Gastrocnemius medialis (tissue), 4 donors: ENCODE measurements around the gene PCGF1. TPM values are rescaled to one million over a fixed set of nuclear protein-coding genes. Genes with fewer than 3 reads are reported as not detected.
"Not testable (repeated sequence)": the region's sequence is repeated elsewhere in the genome, so short reads cannot be mapped to it uniquely, and the experiment has no call there.

ENCODE experiments used
- ATAC-seq, 2 donors: fragments of 150-250 bp; one replicate each; pipeline ENCODE4 v1.9.1; 2016
- DNase-seq, 2 donors: peaks; one replicate each; pipeline ENCODE4 v3.0.0-alpha.2; 2019
- H3K27ac ChIP-seq, 4 donors: fragments of 200-600 bp; sonication (generic); 1 replicate in 1 of 4; 2 replicates in 3 of 4; pipeline ENCODE4 v1.5.1; 2016 to 2018; ENCODE audit warnings: mild to moderate bottlenecking in 2 of 4, moderate library complexity in 1 of 4
- H3K27me3 ChIP-seq, 3 donors: fragments of 200-600 bp; sonication (generic) in 2 of 3; 1 replicate in 1 of 3; 2 replicates in 2 of 3; pipeline versions ENCODE4 v1.5.1 to v1.6.0; 2016 to 2019; ENCODE audit warnings: mild to moderate bottlenecking in 1 of 3, moderate library complexity in 1 of 3
- H3K36me3 ChIP-seq, 2 donors: fragments of 200-600 bp; sonication (generic) in 1 of 2; one replicate each; pipeline ENCODE4 v1.5.1; 2017 to 2018
- H3K4me1 ChIP-seq, 2 donors: fragments of 200-600 bp; sonication (generic) in 1 of 2; one replicate each; pipeline ENCODE4 v1.5.1; 2016 to 2017; ENCODE audit warnings: mild to moderate bottlenecking in 2 of 2
- H3K4me3 ChIP-seq, 4 donors: fragments of 200-600 bp; sonication (generic) in 3 of 4; 1 replicate in 1 of 4; 2 replicates in 3 of 4; pipeline ENCODE4 v1.5.1; 2016 to 2019; ENCODE audit warnings: mild to moderate bottlenecking in 2 of 4
- H3K9me3 ChIP-seq, 3 donors: fragments of 200-600 bp; sonication (generic) in 2 of 3; 1 replicate in 1 of 3; 2 replicates in 2 of 3; pipeline ENCODE4 v1.5.1; 2016 to 2019
- POLR2A ChIP-seq, 2 donors: fragments of 450-650 bp; IDR thresholded peaks; one replicate each; pipeline ENCODE4 v1.6.1; 2017; ENCODE audit warnings: antibody characterized with exemption in 2 of 2, mild to moderate bottlenecking in 2 of 2, moderate library complexity in 2 of 2
- in situ Hi-C, 4 donors: fragments of 200-750 bp; cut with MboI; loops; one replicate each; pipeline versions ENCODE4 v1.15.0 to v1.8.0; 2017; ENCODE audit warnings: low sequenced_read_pairs in 4 of 4
- intact Hi-C: fragments of 100-400 bp; cut with DNase I; formaldehyde crosslinking; loops from one replicate; pipeline ENCODE4 v1.15.1; 2023; ENCODE audit warnings: low total_unique reads
- total RNA-seq, 4 donors: library from RNA; depleted of rRNA; stranded (reverse); fragments of >200 nt; gene quantifications; one replicate each; pipeline versions ENCODE4 v1.1.0 to v1.2.3, GENCODE V29; 2016
- TF ChIP-seq, protein P1 (sequence below), 5 experiments: fragments of 450-650 bp in 3 of 5; fragments of 200-600 bp in 2 of 5; sonication (generic) in 2 of 5; IDR thresholded peaks in 4 of 5; conservative IDR thresholded peaks in 1 of 5; 1 replicate in 4 of 5; 2 replicates in 1 of 5; pipeline ENCODE4 v1.5.1; 2016 to 2019; ENCODE audit warnings: antibody characterized with exemption in 5 of 5, mild to moderate bottlenecking in 3 of 5, moderate library complexity in 3 of 5

Gene PCGF1
- total RNA-seq, 4 donors from 2014 or later, result 14.2 to 23.6 (median 20.0) TPM

DNA sequence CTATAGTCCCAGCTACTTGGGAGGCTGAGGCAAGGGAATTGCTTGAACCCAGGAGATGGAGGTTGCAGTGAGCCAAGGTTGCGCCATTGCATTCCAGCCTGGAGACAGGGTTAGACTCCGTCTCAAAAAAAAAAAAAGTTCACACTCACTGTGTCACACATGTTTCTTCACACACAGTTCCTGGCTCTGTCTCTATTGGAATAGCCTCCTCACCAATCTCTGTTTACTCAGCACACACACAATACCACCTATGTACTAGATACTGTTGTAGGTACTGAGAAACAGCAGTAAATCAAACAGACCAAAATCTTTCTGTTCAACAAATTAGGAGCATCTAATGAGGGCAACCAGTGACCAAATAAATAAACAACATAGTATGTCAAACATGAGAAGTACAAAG is 21.4 kb downstream of the PCGF1 start:
- no peak for TF ChIP-seq POLR2A (IDR thresholded peaks at IDR 0.05)
- TF ChIP-seq, protein P1, sequence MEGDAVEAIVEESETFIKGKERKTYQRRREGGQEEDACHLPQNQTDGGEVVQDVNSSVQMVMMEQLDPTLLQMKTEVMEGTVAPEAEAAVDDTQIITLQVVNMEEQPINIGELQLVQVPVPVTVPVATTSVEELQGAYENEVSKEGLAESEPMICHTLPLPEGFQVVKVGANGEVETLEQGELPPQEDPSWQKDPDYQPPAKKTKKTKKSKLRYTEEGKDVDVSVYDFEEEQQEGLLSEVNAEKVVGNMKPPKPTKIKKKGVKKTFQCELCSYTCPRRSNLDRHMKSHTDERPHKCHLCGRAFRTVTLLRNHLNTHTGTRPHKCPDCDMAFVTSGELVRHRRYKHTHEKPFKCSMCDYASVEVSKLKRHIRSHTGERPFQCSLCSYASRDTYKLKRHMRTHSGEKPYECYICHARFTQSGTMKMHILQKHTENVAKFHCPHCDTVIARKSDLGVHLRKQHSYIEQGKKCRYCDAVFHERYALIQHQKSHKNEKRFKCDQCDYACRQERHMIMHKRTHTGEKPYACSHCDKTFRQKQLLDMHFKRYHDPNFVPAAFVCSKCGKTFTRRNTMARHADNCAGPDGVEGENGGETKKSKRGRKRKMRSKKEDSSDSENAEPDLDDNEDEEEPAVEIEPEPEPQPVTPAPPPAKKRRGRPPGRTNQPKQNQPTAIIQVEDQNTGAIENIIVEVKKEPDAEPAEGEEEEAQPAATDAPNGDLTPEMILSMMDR (IDR thresholded peaks at IDR 0.05 in 4 of 5, conservative IDR thresholded peaks at IDR 0.05 in 1 of 5), result no peak
- H3K36me3 ChIP-seq, result peaks cover 0 to 28% of the 10 kb centered on the region in 2 donors
- no peak overlapping the region for H3K27ac ChIP-seq
- intact Hi-C loops (no loop called here), in situ Hi-C loops (loop anchor here in 3 of 4 donors (5.0 to 10.0 kb wide), 2 partner anchors 96 to 99 kb away; no protein-coding TSS in a partner anchor)
- no peak overlapping the region for H3K4me3 ChIP-seq
- peaks cover 17 to 18% of the 10 kb centered on the region in 2 donors for H3K4me1 ChIP-seq
- H3K27me3 ChIP-seq, result no peaks in the 10 kb centered on the region
- DNase-seq (no peak), ATAC-seq (no peak)
- H3K9me3 ChIP-seq, result no peaks in the 10 kb centered on the region

DNA sequence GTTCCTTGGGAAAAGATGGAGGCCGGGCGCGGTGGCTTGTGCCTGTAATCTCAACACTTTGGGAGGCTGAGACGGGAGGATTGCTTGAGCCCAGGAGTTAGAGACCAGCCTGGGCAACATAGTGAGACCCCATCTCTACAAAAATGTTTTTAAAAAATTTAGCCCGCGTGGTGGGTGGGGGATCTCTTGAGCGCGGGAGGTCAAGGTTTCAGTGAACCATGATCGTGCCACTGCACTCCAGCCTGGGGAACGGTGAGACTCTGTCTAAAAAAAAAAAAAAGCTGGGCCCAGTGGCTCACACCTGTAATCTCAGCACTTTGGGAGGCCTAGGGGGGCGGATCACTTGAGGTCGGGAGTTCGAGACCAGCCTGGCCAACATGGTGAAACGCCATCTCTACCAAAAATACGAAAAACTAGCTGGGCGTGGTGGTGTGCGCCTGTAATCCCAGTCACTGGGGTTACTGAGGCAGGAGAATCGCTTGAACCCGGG is 23.8 kb downstream of the PCGF1 start:
- intact Hi-C loops, result loop anchor here (1.0 to 2.0 kb wide), 5 partner anchors 24 to 747 kb away; partner anchors contain the start of genes INO80B, PCGF1, SEMA4F and TPRKB
- H3K36me3 ChIP-seq, result peaks cover 0 to 33% of the 10 kb centered on the region in 2 donors

DNA sequence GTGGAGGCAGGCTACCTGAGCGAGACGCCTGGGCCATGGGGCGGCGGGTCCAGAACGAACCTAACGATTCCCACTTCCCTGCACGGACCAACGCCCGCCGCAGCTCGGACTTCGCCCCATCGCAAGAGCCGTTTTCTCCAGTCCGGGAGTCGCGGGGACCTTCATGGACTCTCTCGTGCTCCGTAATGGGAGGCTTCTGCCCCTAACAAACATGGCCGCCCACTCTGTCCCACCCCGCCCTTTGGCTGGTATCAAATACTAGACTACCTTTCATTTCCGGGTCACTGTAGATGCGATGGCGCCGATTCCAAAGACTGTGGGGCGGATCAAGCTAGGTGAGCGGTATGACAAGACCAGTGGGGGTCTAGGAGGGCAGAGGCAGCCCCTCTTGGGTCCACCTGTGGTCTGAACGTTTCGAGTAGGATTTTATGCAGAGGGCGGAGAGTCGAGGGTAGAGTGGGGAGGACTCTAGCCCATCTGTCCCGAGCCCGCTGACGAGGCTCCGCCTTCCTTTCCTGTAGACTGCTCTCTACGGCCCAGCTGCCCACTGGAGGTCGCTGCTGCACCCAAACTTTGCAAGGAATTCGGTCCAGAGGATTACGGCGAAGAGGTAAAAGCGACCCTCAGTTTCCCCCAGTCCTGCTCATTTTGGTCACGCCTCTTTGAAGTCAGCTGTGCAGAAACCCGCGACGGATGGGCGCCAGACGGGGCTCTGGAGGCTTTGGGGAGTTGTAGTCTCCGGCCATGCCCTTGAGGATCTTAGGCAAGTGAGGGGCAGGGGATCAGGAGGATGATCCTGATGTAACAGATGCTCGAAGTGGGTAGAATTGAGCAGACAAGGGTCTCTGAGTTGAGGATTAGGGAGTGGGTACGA is 24.5 kb downstream of the PCGF1 start, which contains the start of the genes CCDC142 and TTC31:
TSS of gene CCDC142 (minus strand) at position 198 of the 874 bp plus-strand sequence. CDS start at position 37, 161 bp downstream.
TSS of gene TTC31 (plus strand) at position 281 of the 874 bp plus-strand sequence. CDS start at position 296, 15 bp downstream.
- Histone ChIP-seq H3K4me1 (peaks cover 24 to 25% of the 10 kb centered on the region in 2 donors), H3K27me3 (no peaks in the 10 kb centered on the region), H3K27ac (peak within 1 kb of the TSS; percentile 83 to 94 (median 88)), H3K9me3 (no peaks in the 10 kb centered on the region), H3K36me3 (peaks cover 0 to 33% of the 10 kb centered on the region in 2 donors), H3K4me3 (peak within 1 kb of the TSS; percentile 82 to 97 (median 87))
- intact Hi-C loops, result loop anchor here (1.0 to 2.0 kb wide), 7 partner anchors 10 to 746 kb away; partner anchors contain the start of genes AUP1, HTRA2, INO80B and PCGF1
- DNase-seq (peak; percentile 96 to 97), ATAC-seq (peak; percentile 99 to 100)
- peak; percentile 25 to 45 for TF ChIP-seq POLR2A (IDR thresholded peaks at IDR 0.05)
- TF ChIP-seq, protein P1 (IDR thresholded peaks at IDR 0.05 in 4 of 5, conservative IDR thresholded peaks at IDR 0.05 in 1 of 5), result peak; percentile 74 to 90 (median 85)
- in situ Hi-C loops, result loop anchor here in 2 of 4 donors (5.0 to 10.0 kb wide), 2 partner anchors 49 to 102 kb away; no protein-coding TSS in a partner anchor

More for the DNA sequence above, 23.8 kb downstream of the PCGF1 start:
- ATAC-seq, DNase-seq, H3K9me3 ChIP-seq, H3K27me3 ChIP-seq: not testable (repeated sequence)
- Histone ChIP-seq H3K4me3 (peak overlapping the region; percentile 82 to 97 (median 87)), H3K27ac (peak overlapping the region; percentile 83 to 94 (median 88)), H3K4me1 (peaks cover 24 to 25% of the 10 kb centered on the region in 2 donors)
- in situ Hi-C loops, result loop anchor here in 2 of 4 donors (5.0 to 10.0 kb wide), 2 partner anchors 49 to 101 kb away; no protein-coding TSS in a partner anchor

DNA sequence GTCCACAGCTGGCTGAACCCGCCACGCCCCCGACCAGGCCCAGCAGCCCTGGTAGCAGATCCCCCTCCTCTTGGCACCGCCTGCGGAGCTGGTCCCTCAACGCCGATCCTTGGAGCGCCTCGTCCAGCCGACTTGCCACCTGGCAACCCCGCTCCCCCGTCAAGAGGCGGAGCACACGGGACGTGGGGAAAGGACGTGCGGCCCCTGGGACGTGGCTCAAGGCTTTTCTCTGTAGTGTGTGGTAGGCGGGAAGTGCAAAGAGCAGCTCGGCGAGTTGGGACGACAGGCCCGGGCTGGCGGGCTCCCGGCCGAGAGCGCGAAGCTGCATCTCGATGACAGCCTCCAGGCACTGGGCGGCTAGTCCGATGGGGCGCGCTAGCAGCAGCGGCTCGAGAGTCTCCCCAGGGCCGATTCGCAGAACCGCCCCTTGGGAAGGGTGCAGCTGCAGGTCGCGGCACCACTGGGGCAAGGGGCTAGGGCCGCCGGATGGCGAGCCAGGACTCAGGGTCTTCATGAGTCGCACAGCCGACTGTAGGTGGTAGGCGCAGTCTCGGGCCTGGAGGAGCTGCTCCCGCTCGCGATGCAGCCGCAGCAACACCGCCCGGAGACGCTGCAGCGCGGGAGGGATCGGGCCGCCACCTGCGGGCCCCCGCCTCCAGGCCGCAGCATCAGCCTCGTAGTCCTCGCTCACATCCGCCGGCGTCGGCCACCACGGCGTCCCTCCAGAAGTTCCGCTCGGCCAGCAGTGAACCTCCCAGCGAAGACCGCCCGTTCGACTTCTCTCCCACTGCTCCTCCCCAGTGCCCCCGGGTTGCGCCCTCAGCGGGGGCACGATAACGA is 25.3 kb downstream of the PCGF1 start:
- TF ChIP-seq, protein P1 (IDR thresholded peaks at IDR 0.05 in 4 of 5, conservative IDR thresholded peaks at IDR 0.05 in 1 of 5), result no peak
- no peak for TF ChIP-seq POLR2A (IDR thresholded peaks at IDR 0.05)
- in situ Hi-C loops, result loop anchor here in 2 of 4 donors (5.0 to 10.0 kb wide), 2 partner anchors 50 to 103 kb away; no protein-coding TSS in a partner anchor
- ATAC-seq (peak; percentile 44 to 45), DNase-seq (no peak)
- H3K36me3 ChIP-seq, result peaks cover 0 to 40% of the 10 kb centered on the region in 2 donors
- peaks cover 24 to 25% of the 10 kb centered on the region in 2 donors for H3K4me1 ChIP-seq
- no peaks in the 10 kb centered on the region for H3K9me3 ChIP-seq
- H3K4me3 ChIP-seq, result peak overlapping the region; percentile 82 to 97 (median 87)
- peak overlapping the region; percentile 83 to 94 (median 88) for H3K27ac ChIP-seq
- H3K27me3 ChIP-seq, result no peaks in the 10 kb centered on the region
- intact Hi-C loops, result loop anchor here (1.0 to 2.0 kb wide), 3 partner anchors 9 to 745 kb away; partner anchors contain the start of genes AUP1, HTRA2 and TPRKB
